ENCODE data around the gene NT5C1A. TPM values are rescaled to one million over a fixed set of nuclear protein-coding genes. Genes with fewer than 3 reads are reported as not detected.

The NT5C1A gene
- total and polyA plus RNA-seq, 7 donors = 0.06 TPM; not detected in 6

DNA sequence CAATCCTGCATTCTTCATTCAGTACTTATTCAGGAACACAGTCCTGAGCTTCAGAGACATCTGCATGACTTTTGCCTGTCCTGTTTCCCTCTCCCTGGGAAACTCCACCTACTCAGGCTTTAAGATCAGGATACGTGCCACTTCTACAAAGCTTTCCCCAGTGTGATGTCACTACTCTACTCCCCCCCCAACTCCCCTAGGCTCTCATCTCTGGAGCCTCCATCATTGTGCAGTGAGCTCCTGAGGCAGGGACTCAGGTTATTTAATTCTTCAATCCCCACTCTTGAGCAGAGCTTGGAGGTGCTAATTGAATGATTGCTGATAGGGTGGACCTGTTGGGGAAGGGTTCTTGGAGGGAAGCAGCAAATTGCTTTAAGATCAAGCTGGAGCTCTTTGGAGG lies 1.2 kb downstream of the NT5C1A start:
- TF ChIP-seq POLR2A (IDR thresholded peaks at IDR 0.05) = no peak
- TF ChIP-seq EP300 (IDR thresholded peaks at IDR 0.05) = no peak
- no peak for TF ChIP-seq CTCF (IDR thresholded peaks at IDR 0.05)
- TF ChIP-seq POLR2AphosphoS5 (IDR thresholded peaks at IDR 0.05) = no peak
- peaks cover 0 to 57% (median 24%) of the 10 kb centered on the region in 3 donors for H3K27me3 ChIP-seq
- no peak overlapping the region for H3K27ac ChIP-seq
- peaks cover 0 to 19% (median 17%) of the 10 kb centered on the region in 4 donors for H3K4me1 ChIP-seq
- H3K36me3 ChIP-seq = no peaks in the 10 kb centered on the region
- 61 to 66% methylated on average over 1 of the region's 1 CpG for WGBS, 2 donors
- no peaks in the 10 kb centered on the region for H3K9me3 ChIP-seq
- intact Hi-C loops (cut with DNase I) = no loop called here
- no peak overlapping the region for H3K4me3 ChIP-seq
- no peak for DNase-seq

GRCh38 chr1:39668894-39669293 lies 3.0 kb downstream of the NT5C1A start:
- Histone ChIP-seq H3K36me3 (no peaks in the 10 kb centered on the region), H3K4me3 (no peak overlapping the region), H3K9me3 (no peaks in the 10 kb centered on the region), H3K27ac (no peak overlapping the region), H3K4me1 (peaks cover 0 to 19% (median 17%) of the 10 kb centered on the region in 4 donors), H3K27me3 (peaks cover 0 to 60% (median 24%) of the 10 kb centered on the region in 3 donors)
- intact Hi-C loops (cut with DNase I) = no loop called here
- no peak for DNase-seq
- TF ChIP-seq CTCF (IDR thresholded peaks at IDR 0.05) = no peak
- TF ChIP-seq EP300 (IDR thresholded peaks at IDR 0.05) = no peak
- no peak for TF ChIP-seq POLR2A (IDR thresholded peaks at IDR 0.05)
- no peak for TF ChIP-seq POLR2AphosphoS5 (IDR thresholded peaks at IDR 0.05)
- 94 to 96% methylated on average over 3 of the region's 3 CpGs for WGBS, 2 donors

DNA sequence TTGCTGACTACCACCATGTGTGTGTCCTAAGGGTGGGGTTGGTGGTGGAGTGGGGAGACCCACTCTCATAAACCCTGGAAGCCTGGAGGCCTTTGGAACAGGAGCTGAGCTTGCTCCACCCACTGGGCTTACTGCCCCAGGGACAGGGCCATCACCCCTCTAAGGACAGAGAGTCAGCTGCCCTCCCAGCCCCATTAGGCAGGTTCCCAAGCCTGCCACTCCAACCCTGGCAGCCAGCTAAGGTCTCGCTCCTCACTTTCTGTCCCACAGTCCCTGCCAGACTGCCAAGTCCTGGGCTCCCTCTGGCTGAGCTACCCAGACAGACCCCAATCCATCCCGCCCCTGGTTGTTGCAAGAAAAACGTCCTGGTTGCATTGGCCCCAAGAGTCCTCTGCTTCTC lies 3.8 kb downstream of the NT5C1A start:
- H3K4me3 ChIP-seq = no peak overlapping the region
- peaks cover 0 to 19% (median 17%) of the 10 kb centered on the region in 4 donors for H3K4me1 ChIP-seq
- TF ChIP-seq EP300 (IDR thresholded peaks at IDR 0.05) (no peak), CTCF (IDR thresholded peaks at IDR 0.05) (no peak), POLR2A (IDR thresholded peaks at IDR 0.05) (no peak), POLR2AphosphoS5 (IDR thresholded peaks at IDR 0.05) (no peak)
- intact Hi-C loops (cut with DNase I) = no loop called here
- no peak for DNase-seq
- peaks cover 0 to 60% (median 24%) of the 10 kb centered on the region in 3 donors for H3K27me3 ChIP-seq
- H3K9me3 ChIP-seq = no peaks in the 10 kb centered on the region
- H3K36me3 ChIP-seq = no peaks in the 10 kb centered on the region
- 89 to 93% methylated on average over 3 of the region's 3 CpGs for WGBS, 2 donors
- no peak overlapping the region for H3K27ac ChIP-seq

GRCh38 chr1:39666772-39667171 lies 5.1 kb downstream of the NT5C1A start:
- intact Hi-C loops (cut with DNase I) = no loop called here
- Histone ChIP-seq H3K9me3 (no peaks in the 10 kb centered on the region), H3K4me3 (no peak overlapping the region), H3K27ac (no peak overlapping the region), H3K4me1 (peaks cover 0 to 12% (median 9%) of the 10 kb centered on the region in 4 donors), H3K36me3 (no peaks in the 10 kb centered on the region), H3K27me3 (peaks cover 0 to 52% (median 24%) of the 10 kb centered on the region in 3 donors)
- WGBS, 2 donors = 70 to 85% methylated on average over 3 of the region's 3 CpGs
- no peak for DNase-seq
- TF ChIP-seq POLR2A (IDR thresholded peaks at IDR 0.05) = no peak
- no peak for TF ChIP-seq EP300 (IDR thresholded peaks at IDR 0.05)
- no peak for TF ChIP-seq POLR2AphosphoS5 (IDR thresholded peaks at IDR 0.05)
- no peak for TF ChIP-seq CTCF (IDR thresholded peaks at IDR 0.05)

DNA sequence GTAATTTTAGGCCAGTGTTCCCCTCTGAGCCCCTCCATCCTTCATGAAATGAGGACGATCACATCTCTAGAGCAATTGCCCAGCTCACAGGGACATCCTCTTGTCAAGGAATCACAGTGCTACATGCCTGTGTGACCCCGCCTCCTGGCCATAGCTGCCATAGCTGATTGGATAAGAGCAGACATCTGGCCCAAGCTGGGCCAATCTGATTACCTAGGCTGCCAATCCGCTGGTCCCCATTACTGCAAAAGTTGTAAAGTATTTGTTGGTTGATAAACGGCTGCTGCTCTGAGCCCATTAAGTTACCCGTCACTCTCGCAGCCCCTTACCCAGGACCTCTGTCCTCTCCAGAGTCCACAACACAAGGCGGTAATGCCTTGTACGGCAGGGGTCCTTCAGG lies 8.3 kb downstream of the NT5C1A start:
- TF ChIP-seq EP300 (IDR thresholded peaks at IDR 0.05) = no peak
- no peak for TF ChIP-seq POLR2A (IDR thresholded peaks at IDR 0.05)
- TF ChIP-seq POLR2AphosphoS5 (IDR thresholded peaks at IDR 0.05) = no peak
- TF ChIP-seq CTCF (IDR thresholded peaks at IDR 0.05) = no peak
- WGBS, 2 donors = 80 to 88% methylated on average over 8 of the region's 8 CpGs
- Histone ChIP-seq H3K4me1 (no peaks in the 10 kb centered on the region), H3K27me3 (peaks cover 0 to 22% (median 0%) of the 10 kb centered on the region in 3 donors), H3K27ac (no peak overlapping the region), H3K4me3 (no peak overlapping the region), H3K9me3 (no peaks in the 10 kb centered on the region), H3K36me3 (no peaks in the 10 kb centered on the region)
- intact Hi-C loops (cut with DNase I) = no loop called here
- no peak for DNase-seq

Measured in sigmoid colon (tissue), 7 donors.